Neural cell (in vitro differentiated cells): ENCODE results near the gene PRR5L. TPM values are rescaled to one million over a fixed set of nuclear protein-coding genes. Genes with fewer than 3 reads are reported as not detected.
"Not testable (repeated sequence)": the region's sequence is repeated elsewhere in the genome, so short reads cannot be mapped to it uniquely, and the experiment has no call there.

ENCODE experiments used
- H2AFZ ChIP-seq: fragments of 200-600, 300-800 bp; sonication (generic), shearing (Covaris generic); 2 replicates; pipeline ENCODE4 v1.6.0; 2014; ENCODE audit warnings: low read depth, mild to moderate bottlenecking, antibody characterized with exemption, low read length, moderate library complexity
- H3F3A ChIP-seq: fragments of 200-600 bp; shearing (Covaris generic); 2 replicates; pipeline ENCODE4 v1.6.1; 2016; ENCODE audit warnings: mild to moderate bottlenecking, moderate library complexity, mixed read lengths, antibody characterized with exemption, low read length; ENCODE audit not compliant: insufficient read depth, poor library complexity, severe bottlenecking
- H3K27ac ChIP-seq: fragments of 200-600, 300-800 bp; sonication (generic), shearing (Covaris generic); 2 replicates; pipeline ENCODE4 v1.5.1; 2014; ENCODE audit warnings: mild to moderate bottlenecking, low read length, moderate library complexity
- H3K27me3 ChIP-seq: fragments of 300-800, 200-600 bp; sonication (generic), shearing (Covaris generic); 2 replicates; pipeline ENCODE4 v1.6.0; 2014; ENCODE audit warnings: mild to moderate bottlenecking, low read depth, low read length, moderate library complexity; ENCODE audit not compliant: insufficient read depth
- H3K36me3 ChIP-seq: fragments of 300-800, 200-600 bp; sonication (generic), shearing (Covaris generic); 2 replicates; pipeline ENCODE4 v1.5.1; 2014; ENCODE audit warnings: mild to moderate bottlenecking, antibody characterized with exemption, low read length, moderate library complexity; ENCODE audit not compliant: insufficient read depth
- H3K4me2 ChIP-seq: fragments of 300-800, 200-600 bp; sonication (generic), shearing (Covaris generic); 2 replicates; pipeline ENCODE4 v1.6.0; 2014; ENCODE audit warnings: mild to moderate bottlenecking, low read length
- H3K4me3 ChIP-seq: fragments of 300-800, 200-600 bp; sonication (generic), shearing (Covaris generic); 2 replicates; pipeline ENCODE4 v1.5.1; 2014; ENCODE audit warnings: mild to moderate bottlenecking, low read length, moderate library complexity
- H3K79me2 ChIP-seq: fragments of 200-600 bp; shearing (Covaris generic); replicated peaks from 2 replicates; pipeline ENCODE4 v1.6.0; 2014; ENCODE audit warnings: mild to moderate bottlenecking, low read length, moderate library complexity; ENCODE audit not compliant: insufficient read depth
- H3K9ac ChIP-seq: fragments of 300-800, 200-600 bp; sonication (generic), shearing (Covaris generic); 2 replicates; pipeline ENCODE4 v1.6.1; 2016; ENCODE audit warnings: mild to moderate bottlenecking, low read length, mixed read lengths
- H3K9me2 ChIP-seq: fragments of 200-600 bp; shearing (Covaris generic); 2 replicates; pipeline ENCODE4 v1.6.1; 2016; ENCODE audit warnings: mild to moderate bottlenecking, low read length, mixed read lengths; ENCODE audit not compliant: insufficient read depth
- H3K9me3 ChIP-seq: fragments of 200-600, 300-800 bp; sonication (generic), shearing (Covaris generic); 2 replicates; pipeline ENCODE4 v1.6.1; 2016; ENCODE audit warnings: mild to moderate bottlenecking, mixed run types, low read length, moderate library complexity, mixed read lengths
- H4K20me1 ChIP-seq: fragments of 200-600 bp; shearing (Covaris generic); 2 replicates; pipeline ENCODE4 v1.6.1; 2016; ENCODE audit warnings: mild to moderate bottlenecking, mixed run types; ENCODE audit not compliant: insufficient read depth
- CTCF ChIP-seq: fragments of 450-650 bp; IDR thresholded peaks from 2 replicates; pipeline ENCODE4 v1.5.1; 2014; ENCODE audit warnings: antibody characterized with exemption, mild to moderate bottlenecking, moderate library complexity; ENCODE audit not compliant: poor library complexity, severe bottlenecking
- EP300 ChIP-seq: fragments of 450-650 bp; conservative IDR thresholded peaks from 2 replicates; pipeline ENCODE4 v1.6.1; 2014; ENCODE audit warnings: antibody characterized with exemption, mild to moderate bottlenecking, moderate library complexity; ENCODE audit not compliant: poor library complexity, severe bottlenecking
- EZH2 ChIP-seq: fragments of 200-600, 300-800 bp; shearing (Covaris generic), sonication (generic); IDR thresholded peaks from 2 replicates; pipeline ENCODE4 v1.6.1; 2014; ENCODE audit warnings: antibody characterized with exemption, low read length, borderline replicate concordance, mild to moderate bottlenecking; ENCODE audit not compliant: insufficient read depth, poor library complexity, severe bottlenecking
- MXI1 ChIP-seq: fragments of 450-650 bp; conservative IDR thresholded peaks from 2 replicates; pipeline ENCODE4 v1.6.1; 2014; ENCODE audit warnings: antibody characterized with exemption, mild to moderate bottlenecking; ENCODE audit not compliant: poor library complexity, severe bottlenecking
- POLR2AphosphoS5 ChIP-seq: IDR thresholded peaks from 2 replicates; pipeline ENCODE4 v1.6.1; 2012
- RAD21 ChIP-seq: fragments of 450-650 bp; conservative IDR thresholded peaks from 2 replicates; pipeline ENCODE4 v1.6.1; 2014; ENCODE audit warnings: antibody characterized with exemption, mild to moderate bottlenecking, moderate library complexity
- REST ChIP-seq: IDR thresholded peaks from 2 replicates; pipeline ENCODE4 v1.6.1; 2012; ENCODE audit warnings: borderline replicate concordance
- SMC3 ChIP-seq: fragments of 450-650 bp; conservative IDR thresholded peaks from 2 replicates; pipeline ENCODE4 v1.6.1; 2014; ENCODE audit warnings: antibody characterized with exemption, mild to moderate bottlenecking, moderate library complexity; ENCODE audit not compliant: poor library complexity
- TAF1 ChIP-seq: IDR thresholded peaks from 2 replicates; pipeline ENCODE4 v1.6.1; 2012; ENCODE audit warnings: low read depth
- polyA plus RNA-seq: library from polyadenylated mRNA; depleted of rRNA; stranded (reverse); fragments of >200 nt; gene quantifications from 2 replicates; pipeline ENCODE4 v1.2.3, GENCODE V29; 2014

PRR5L gene
- polyA plus RNA-seq, 1 donor from 2014 or later, result 0.22 TPM

GRCh38 chr11:36480833-36481232, 184.7 kb downstream of the PRR5L start:
- no peaks in the 10 kb centered on the region for H4K20me1 ChIP-seq

GRCh38 chr11:36483042-36483441, 187.0 kb downstream of the PRR5L start:
- H3K9me3 ChIP-seq, H3K79me2 ChIP-seq, H3K9ac ChIP-seq, H4K20me1 ChIP-seq, H3F3A ChIP-seq, H3K4me2 ChIP-seq, H3K36me3 ChIP-seq, H3K27ac ChIP-seq, H2AFZ ChIP-seq, H3K27me3 ChIP-seq, H3K9me2 ChIP-seq, H3K4me3 ChIP-seq: not testable (repeated sequence)

More at GRCh38 chr11:36480833-36481232, 184.7 kb downstream of the PRR5L start:
- Histone ChIP-seq H3K4me3 (no peak overlapping the region), H3K27me3 (no peaks in the 10 kb centered on the region), H2AFZ (no peak overlapping the region), H3K9me2 (no peaks in the 10 kb centered on the region), H3K9ac (no peak overlapping the region), H3K36me3 (no peaks in the 10 kb centered on the region), H3K27ac (no peak overlapping the region), H3K4me2 (no peak overlapping the region), H3K9me3 (no peaks in the 10 kb centered on the region), H3F3A (no peaks in the 10 kb centered on the region), H3K79me2 (no peaks in the 10 kb centered on the region)
- TF ChIP-seq POLR2AphosphoS5 (no peak), EZH2 (no peak), RAD21 (no peak), EP300 (no peak), CTCF (no peak), REST (no peak), TAF1 (no peak), MXI1 (no peak), SMC3 (no peak)
